Esophagus muscularis mucosa (tissue), 3 donors: Measurements from ENCODE around the gene MNAT1.

Experiments
- POLR2A ChIP-seq: fragments of 450-650 bp; IDR thresholded peaks from one replicate; pipeline ENCODE4 v1.6.1; 2017; ENCODE audit warnings: antibody characterized with exemption, moderate library complexity, mild to moderate bottlenecking, low read depth
- POLR2AphosphoS5 ChIP-seq, 2 donors: sonication (generic); formaldehyde crosslinking; IDR thresholded peaks; one replicate each; pipeline ENCODE4 v1.6.1; 2017; ENCODE audit warnings: antibody characterized with exemption in 2 of 2
- TF ChIP-seq, protein P1 (sequence below), 3 experiments: fragments of 200-600 bp in 2 of 3; fragments of 450-650 bp in 1 of 3; sonication (generic) in 2 of 3; IDR thresholded peaks; one replicate each; pipeline ENCODE4 v1.5.1; 2017 to 2019; ENCODE audit warnings: antibody characterized with exemption in 3 of 3, mild to moderate bottlenecking in 2 of 3, moderate library complexity in 1 of 3

- TF ChIP-seq, protein P1, sequence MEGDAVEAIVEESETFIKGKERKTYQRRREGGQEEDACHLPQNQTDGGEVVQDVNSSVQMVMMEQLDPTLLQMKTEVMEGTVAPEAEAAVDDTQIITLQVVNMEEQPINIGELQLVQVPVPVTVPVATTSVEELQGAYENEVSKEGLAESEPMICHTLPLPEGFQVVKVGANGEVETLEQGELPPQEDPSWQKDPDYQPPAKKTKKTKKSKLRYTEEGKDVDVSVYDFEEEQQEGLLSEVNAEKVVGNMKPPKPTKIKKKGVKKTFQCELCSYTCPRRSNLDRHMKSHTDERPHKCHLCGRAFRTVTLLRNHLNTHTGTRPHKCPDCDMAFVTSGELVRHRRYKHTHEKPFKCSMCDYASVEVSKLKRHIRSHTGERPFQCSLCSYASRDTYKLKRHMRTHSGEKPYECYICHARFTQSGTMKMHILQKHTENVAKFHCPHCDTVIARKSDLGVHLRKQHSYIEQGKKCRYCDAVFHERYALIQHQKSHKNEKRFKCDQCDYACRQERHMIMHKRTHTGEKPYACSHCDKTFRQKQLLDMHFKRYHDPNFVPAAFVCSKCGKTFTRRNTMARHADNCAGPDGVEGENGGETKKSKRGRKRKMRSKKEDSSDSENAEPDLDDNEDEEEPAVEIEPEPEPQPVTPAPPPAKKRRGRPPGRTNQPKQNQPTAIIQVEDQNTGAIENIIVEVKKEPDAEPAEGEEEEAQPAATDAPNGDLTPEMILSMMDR (IDR thresholded peaks at IDR 0.05), result no peak
- no peak for TF ChIP-seq POLR2A
- no peak for TF ChIP-seq POLR2AphosphoS5 (IDR thresholded peaks at IDR 0.05)
Observed at GRCh38 chr14:60944204-60944603, 209.6 kb downstream of the MNAT1 start.
